ENCODE data around the gene CALD1.

- no peak for TF ChIP-seq EZH2phosphoT487 (IDR thresholded peaks at IDR 0.05; ENCODE audit: borderline replicate concordance)
- no peak for TF ChIP-seq CTCF (conservative IDR thresholded peaks at IDR 0.05; ENCODE audit: low read length)
These were observed 18.7 kb downstream of the CALD1 start for GRCh38 chr7:134798155-134798554.

All from Loucy (cell line).